ENCODE measurements around the gene PCBP3. TPM values are rescaled to one million over a fixed set of nuclear protein-coding genes. Genes with fewer than 3 reads are reported as not detected.
A peak's percentile ranks its signal among the peaks of the same experiment; 100 is the strongest.

The PCBP3 gene
- total RNA-seq, 2 experiments from 2014 or later, result 3.4 to 3.8 TPM

DNA sequence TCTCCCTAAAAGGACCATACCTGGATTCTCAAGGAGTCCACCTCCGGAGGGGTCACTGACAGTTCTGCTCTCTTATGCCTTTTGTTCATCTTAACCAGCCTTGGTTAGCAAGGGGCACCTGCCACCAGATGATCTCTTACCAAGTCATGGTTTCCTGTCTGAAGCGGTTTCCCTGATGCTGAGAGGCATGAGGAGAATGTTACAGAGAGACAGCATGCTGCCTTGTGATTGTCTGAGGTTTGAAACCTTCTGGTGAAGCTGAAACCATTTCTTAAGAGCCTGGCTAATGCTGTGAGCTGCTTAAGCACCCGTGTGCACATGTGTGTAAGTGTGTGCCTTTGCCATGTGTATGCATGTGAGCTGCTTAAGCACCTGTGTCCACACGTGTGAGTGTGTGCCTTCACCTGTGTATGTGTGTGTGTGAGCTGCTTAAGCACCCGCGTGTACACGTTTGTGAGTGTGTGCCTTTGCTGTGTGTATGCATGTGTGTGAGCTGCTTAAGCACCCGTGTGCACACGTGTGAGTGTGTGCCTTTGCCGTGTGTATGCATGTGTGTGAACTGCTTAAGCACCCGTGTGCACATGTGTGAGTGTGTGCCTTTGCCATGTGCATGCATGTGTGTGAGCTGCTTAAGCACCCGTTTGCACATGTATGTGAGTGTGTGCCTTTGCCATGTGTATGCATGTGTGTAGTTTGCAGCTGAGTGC, 201.7 kb downstream of the PCBP3 start:
- Histone ChIP-seq H3K36me3 (ENCODE audit: insufficient read depth, low read length) (no peaks in the 10 kb centered on the region), H3K27me3 (ENCODE audit: control insufficient read depth in 1 of 2, insufficient read depth in 2 of 2, low read length in 2 of 2) (no peaks in the 10 kb centered on the region), H3K4me3 (ENCODE audit: low read length) (no peak overlapping the region), H3K27ac (ENCODE audit: low read depth in 1 of 2, low read length in 2 of 2) (no peak overlapping the region), H3K4me1 (ENCODE audit: insufficient read depth, low read length) (peaks cover 7% of the 10 kb centered on the region), H3K9me3 (ENCODE audit: control insufficient read depth in 1 of 2, insufficient read depth in 1 of 2, low read length in 2 of 2) (peaks cover 0 to 13% of the 10 kb centered on the region in 2 experiments)
- intact Hi-C loops (cut with DNase I, micrococcal nuclease), result no loop called here
- Mint-ChIP-seq H3K27me3 (no peaks in the 10 kb centered on the region), H3K36me3 (ENCODE audit: low read depth) (no peaks in the 10 kb centered on the region), H3K4me3 (no peak overlapping the region), H3K27ac (no peak overlapping the region), H3K9me3 (no peaks in the 10 kb centered on the region), H3K4me1 (ENCODE audit: low read depth) (peaks cover 25% of the 10 kb centered on the region)
- CTCF ChIA-PET, result no interaction called here
- DNase-seq (peak in 1 of 14 experiments; percentile 21), ATAC-seq (ENCODE audit: poor library complexity) (peak; percentile 52)
- TF ChIP-seq, protein P1, sequence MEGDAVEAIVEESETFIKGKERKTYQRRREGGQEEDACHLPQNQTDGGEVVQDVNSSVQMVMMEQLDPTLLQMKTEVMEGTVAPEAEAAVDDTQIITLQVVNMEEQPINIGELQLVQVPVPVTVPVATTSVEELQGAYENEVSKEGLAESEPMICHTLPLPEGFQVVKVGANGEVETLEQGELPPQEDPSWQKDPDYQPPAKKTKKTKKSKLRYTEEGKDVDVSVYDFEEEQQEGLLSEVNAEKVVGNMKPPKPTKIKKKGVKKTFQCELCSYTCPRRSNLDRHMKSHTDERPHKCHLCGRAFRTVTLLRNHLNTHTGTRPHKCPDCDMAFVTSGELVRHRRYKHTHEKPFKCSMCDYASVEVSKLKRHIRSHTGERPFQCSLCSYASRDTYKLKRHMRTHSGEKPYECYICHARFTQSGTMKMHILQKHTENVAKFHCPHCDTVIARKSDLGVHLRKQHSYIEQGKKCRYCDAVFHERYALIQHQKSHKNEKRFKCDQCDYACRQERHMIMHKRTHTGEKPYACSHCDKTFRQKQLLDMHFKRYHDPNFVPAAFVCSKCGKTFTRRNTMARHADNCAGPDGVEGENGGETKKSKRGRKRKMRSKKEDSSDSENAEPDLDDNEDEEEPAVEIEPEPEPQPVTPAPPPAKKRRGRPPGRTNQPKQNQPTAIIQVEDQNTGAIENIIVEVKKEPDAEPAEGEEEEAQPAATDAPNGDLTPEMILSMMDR (IDR thresholded peaks at IDR 0.05), result no peak
- POLR2A ChIA-PET, result no interaction called here

DNA sequence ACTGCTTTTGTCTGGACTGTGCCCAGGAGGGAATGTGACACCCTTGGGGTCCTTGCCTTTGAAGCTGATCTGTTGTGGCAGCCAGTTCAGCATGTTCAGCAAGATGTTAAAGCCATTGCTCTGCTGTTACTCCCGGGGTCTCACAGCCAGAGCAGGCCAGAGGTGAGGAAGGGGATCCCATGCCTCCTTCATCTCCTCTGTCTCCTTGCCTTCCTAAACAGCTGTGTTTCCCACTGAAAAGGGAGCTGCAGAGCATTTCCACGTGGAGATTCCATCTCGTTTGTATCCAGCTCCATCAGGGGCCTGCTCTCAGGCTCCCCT, 202.2 kb downstream of the PCBP3 start:
- CTCF ChIA-PET, result no interaction called here
- TF ChIP-seq, protein P1 (IDR thresholded peaks at IDR 0.05), result no peak
- Histone ChIP-seq H3K4me1 (ENCODE audit: insufficient read depth, low read length) (peaks cover 7% of the 10 kb centered on the region), H3K9me3 (ENCODE audit: control insufficient read depth in 1 of 2, insufficient read depth in 1 of 2, low read length in 2 of 2) (peaks cover 0 to 11% of the 10 kb centered on the region in 2 experiments), H3K4me3 (ENCODE audit: low read length) (no peak overlapping the region), H3K36me3 (ENCODE audit: insufficient read depth, low read length) (no peaks in the 10 kb centered on the region), H3K27ac (ENCODE audit: low read depth in 1 of 2, low read length in 2 of 2) (no peak overlapping the region), H3K27me3 (ENCODE audit: control insufficient read depth in 1 of 2, insufficient read depth in 2 of 2, low read length in 2 of 2) (no peaks in the 10 kb centered on the region)
- ATAC-seq (ENCODE audit: poor library complexity), result no peak
- H3K27me3 Mint-ChIP-seq, result no peaks in the 10 kb centered on the region
- H3K36me3 Mint-ChIP-seq (ENCODE audit: low read depth), result no peaks in the 10 kb centered on the region
- intact Hi-C loops (cut with DNase I, micrococcal nuclease), result no loop called here
- POLR2A ChIA-PET, result no interaction called here
- no peaks in the 10 kb centered on the region for H3K9me3 Mint-ChIP-seq
- H3K4me1 Mint-ChIP-seq (ENCODE audit: low read depth), result peaks cover 25% of the 10 kb centered on the region
- H3K27ac Mint-ChIP-seq, result no peak overlapping the region
- H3K4me3 Mint-ChIP-seq, result no peak overlapping the region
- DNase-seq, result peak in 1 of 14 experiments; percentile 15

DNA sequence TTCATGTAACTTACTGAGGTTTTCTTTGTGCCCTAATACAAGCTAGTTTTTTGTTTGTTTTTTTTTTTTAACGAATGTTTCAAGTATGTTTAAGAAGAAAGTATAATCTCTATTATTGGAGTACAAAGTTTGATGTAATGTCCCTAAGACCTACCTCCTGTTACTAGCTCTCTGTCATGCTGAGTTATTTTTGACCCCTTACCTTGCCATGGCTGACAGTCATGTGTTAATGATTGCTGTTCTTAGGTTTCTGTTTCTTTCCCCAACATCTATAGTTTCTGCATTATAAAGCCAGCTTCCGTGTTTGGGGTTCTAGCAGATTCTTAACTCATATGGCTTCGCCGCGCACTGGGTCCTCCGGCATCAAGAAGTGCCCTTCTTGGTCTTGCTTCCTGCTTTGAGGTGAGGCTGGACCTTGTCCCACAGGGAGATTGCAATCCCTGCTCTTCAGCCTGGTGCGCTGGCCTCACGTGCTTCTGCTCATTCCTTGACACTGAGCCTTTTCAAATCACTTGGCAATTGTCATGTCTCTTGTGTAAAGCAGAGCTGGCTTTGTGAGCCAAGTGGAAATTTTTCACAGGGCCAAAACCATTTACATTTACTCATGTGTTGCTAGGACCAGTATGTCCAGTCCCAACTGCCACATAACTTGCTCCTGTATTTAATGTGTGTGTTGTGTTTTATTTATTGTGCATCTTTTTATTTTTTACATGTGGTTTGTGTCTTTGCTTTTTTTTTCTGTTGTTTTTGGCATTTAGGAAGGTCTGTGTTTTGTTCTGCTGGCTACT, 203.0 kb downstream of the PCBP3 start:
- ATAC-seq (ENCODE audit: poor library complexity) (no peak), DNase-seq (peak in 1 of 14 experiments; percentile 7)
- H3K9me3 Mint-ChIP-seq, result no peaks in the 10 kb centered on the region
- intact Hi-C loops (cut with DNase I, micrococcal nuclease), result no loop called here
- H3K4me1 Mint-ChIP-seq (ENCODE audit: low read depth), result peaks cover 25% of the 10 kb centered on the region
- no peak overlapping the region for H3K27ac ChIP-seq (ENCODE audit: low read depth in 1 of 2, low read length in 2 of 2)
- TF ChIP-seq, protein P1 (IDR thresholded peaks at IDR 0.05), result no peak
- H3K27me3 Mint-ChIP-seq, result no peaks in the 10 kb centered on the region
- H3K4me3 Mint-ChIP-seq, result no peak overlapping the region
- H3K27me3 ChIP-seq (ENCODE audit: control insufficient read depth in 1 of 2, insufficient read depth in 2 of 2, low read length in 2 of 2), result no peaks in the 10 kb centered on the region
- H3K36me3 Mint-ChIP-seq (ENCODE audit: low read depth), result no peaks in the 10 kb centered on the region
- CTCF ChIA-PET, result no interaction called here
- no peak overlapping the region for H3K27ac Mint-ChIP-seq
- H3K36me3 ChIP-seq (ENCODE audit: insufficient read depth, low read length), result no peaks in the 10 kb centered on the region
- POLR2A ChIA-PET, result no interaction called here
- H3K4me1 ChIP-seq (ENCODE audit: insufficient read depth, low read length), result peaks cover 7% of the 10 kb centered on the region
- no peak overlapping the region for H3K4me3 ChIP-seq (ENCODE audit: low read length)
- peaks cover 0 to 3% of the 10 kb centered on the region in 2 experiments for H3K9me3 ChIP-seq (ENCODE audit: control insufficient read depth in 1 of 2, insufficient read depth in 1 of 2, low read length in 2 of 2)

Measured in CD4-positive, alpha-beta T cell (primary cell).